ENCODE results near the gene ZBTB1.

ZBTB1 gene

GRCh38 chr14:64504310-64504896 is at the start of gene ZBTB1:
TSS of gene ZBTB1 (plus strand) at chr14:64504770. CDS start at chr14:64521505, 16,735 bp downstream.
- TF ChIP-seq CTCF (IDR thresholded peaks at IDR 0.05; ENCODE audit: low read depth, low read length) = no peak

GRCh38 chr14:64459405-64460136 is 45.0 kb upstream of the ZBTB1 start:
- TF ChIP-seq CTCF (IDR thresholded peaks at IDR 0.05; ENCODE audit: low read depth, low read length) = no peak
- DNase-seq (ENCODE audit: extremely low read depth, low read depth) = no peak

More at GRCh38 chr14:64504310-64504896, at the start of gene ZBTB1:
- DNase-seq (ENCODE audit: extremely low read depth, low read depth) = peak; percentile 77

- TF ChIP-seq CTCF (IDR thresholded peaks at IDR 0.05; ENCODE audit: low read depth, low read length) = no peak
Measured at GRCh38 chr14:64461221-64461620, 43.3 kb upstream of the ZBTB1 start.

GRCh38 chr14:64463195-64463594 is 41.4 kb upstream of the ZBTB1 start:
- TF ChIP-seq CTCF (IDR thresholded peaks at IDR 0.05; ENCODE audit: low read depth, low read length) = no peak
- DNase-seq (ENCODE audit: extremely low read depth, low read depth) = no peak

More at GRCh38 chr14:64461221-64461620, 43.3 kb upstream of the ZBTB1 start:
- DNase-seq (ENCODE audit: extremely low read depth, low read depth) = no peak

- no peak for TF ChIP-seq CTCF (IDR thresholded peaks at IDR 0.05; ENCODE audit: low read depth, low read length)
- no peak for DNase-seq (ENCODE audit: extremely low read depth, low read depth)
Measured at GRCh38 chr14:64463873-64464272, 40.7 kb upstream of the ZBTB1 start.

GRCh38 chr14:64464651-64465050 is 39.9 kb upstream of the ZBTB1 start:
- no peak for DNase-seq (ENCODE audit: extremely low read depth, low read depth)
- TF ChIP-seq CTCF (IDR thresholded peaks at IDR 0.05; ENCODE audit: low read depth, low read length) = no peak

- TF ChIP-seq CTCF (IDR thresholded peaks at IDR 0.05; ENCODE audit: low read depth, low read length) = no peak
- no peak for DNase-seq (ENCODE audit: extremely low read depth, low read depth)
Measured at GRCh38 chr14:64465191-64465822, 39.3 kb upstream of the ZBTB1 start, which contains the start of gene AKAP5. TSS of gene AKAP5 (plus strand) at chr14:64465499. CDS start at chr14:64468395, 2,896 bp downstream.
